NCI-H1048 (cell line): ENCODE data around the gene SUOX.
"Not testable (repeated sequence)": the region's sequence is repeated elsewhere in the genome, so short reads cannot be mapped to it uniquely, and the experiment has no call there.

Experiments used
- DNase-seq: peaks from one replicate; lab custom pipeline; 2025; lab: John Stamatoyannopoulos, UW

SUOX gene

DNA sequence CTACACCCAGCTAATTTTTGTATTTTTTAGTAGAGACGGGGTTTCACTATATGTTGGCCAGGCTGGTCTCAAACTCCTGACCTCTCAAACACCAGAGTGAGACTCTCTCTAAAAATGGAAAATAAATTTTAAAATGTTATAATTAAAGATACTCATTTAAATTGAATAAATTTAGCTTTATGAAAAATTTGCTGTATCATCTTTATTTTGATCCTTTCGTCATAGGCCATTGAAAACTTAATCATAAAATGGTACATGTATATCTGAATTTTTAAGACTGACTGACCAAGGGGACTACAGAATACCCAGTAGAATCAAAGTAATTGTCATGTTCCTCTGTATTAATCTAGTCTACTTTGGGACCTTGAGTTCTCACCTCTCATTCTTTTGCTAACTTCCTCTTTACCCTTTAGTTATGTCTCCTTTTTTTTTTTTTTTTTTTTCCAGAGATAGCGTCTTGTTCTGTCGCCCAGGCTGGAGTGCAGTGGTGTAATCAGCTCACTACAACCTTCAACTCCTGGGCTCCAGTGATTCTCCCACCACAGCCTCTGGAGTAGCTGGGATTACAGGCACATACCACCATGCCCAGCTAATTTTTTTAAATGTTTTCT is 13.7 kb upstream of the SUOX start:
- no peak for DNase-seq

DNA sequence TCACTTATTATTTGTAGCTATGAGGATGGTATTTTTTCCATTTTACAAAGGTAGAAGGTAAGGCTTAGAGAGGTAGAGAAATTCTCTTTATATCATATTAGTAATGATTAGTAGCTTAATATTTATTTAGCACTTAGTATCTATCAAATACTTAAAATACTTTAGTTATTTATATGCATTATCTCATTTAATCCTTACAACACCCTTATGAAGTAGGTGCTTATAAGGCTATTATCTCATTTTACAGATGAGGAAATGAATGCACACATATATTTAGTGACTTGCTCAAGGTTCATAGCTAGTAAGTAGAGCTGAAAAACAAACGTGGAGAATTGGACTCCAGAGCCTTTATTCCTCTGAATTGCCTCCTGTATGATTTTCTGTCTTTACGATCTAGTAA is 12.2 kb upstream of the SUOX start:
- no peak for DNase-seq

DNA sequence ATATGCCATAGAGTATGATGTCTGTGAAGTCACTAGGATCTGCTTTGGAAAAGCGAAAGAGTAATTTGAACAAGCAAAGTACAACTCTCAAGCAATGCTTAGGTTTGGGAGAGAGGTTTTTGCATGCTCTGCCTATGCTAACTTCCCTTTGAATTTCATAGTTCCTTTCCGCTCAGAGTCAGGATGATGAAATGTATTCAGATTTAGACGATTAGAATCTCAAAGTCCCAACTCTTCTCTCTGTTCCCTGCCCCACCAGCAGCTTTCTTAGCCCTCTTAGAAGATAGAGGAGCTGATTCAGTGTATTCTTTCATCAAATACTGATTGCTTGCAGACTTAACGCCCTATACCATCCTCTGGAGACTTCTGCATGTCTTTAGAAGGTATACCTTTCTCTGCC is 11.7 kb upstream of the SUOX start:
- no peak for DNase-seq

DNA sequence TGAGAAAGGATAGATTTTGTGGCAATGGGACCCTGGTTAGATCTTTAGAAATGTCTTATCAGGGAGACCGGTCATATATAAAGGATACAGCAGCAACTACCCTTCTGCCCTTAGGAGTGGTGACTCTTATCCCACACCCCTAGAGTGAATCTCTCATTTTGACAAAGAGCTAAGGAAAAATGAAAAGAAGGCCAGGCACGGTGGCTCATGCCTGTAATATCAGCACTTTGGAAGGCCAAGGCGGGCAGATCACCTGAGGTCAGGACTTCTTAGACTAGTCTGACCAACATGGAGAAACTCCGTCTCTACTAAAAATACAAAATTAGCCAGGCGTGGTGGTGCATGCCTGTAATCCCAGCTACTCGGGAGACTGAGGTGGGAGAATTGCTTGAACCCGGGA is 11.1 kb upstream of the SUOX start:
- not testable (repeated sequence) for DNase-seq

DNA sequence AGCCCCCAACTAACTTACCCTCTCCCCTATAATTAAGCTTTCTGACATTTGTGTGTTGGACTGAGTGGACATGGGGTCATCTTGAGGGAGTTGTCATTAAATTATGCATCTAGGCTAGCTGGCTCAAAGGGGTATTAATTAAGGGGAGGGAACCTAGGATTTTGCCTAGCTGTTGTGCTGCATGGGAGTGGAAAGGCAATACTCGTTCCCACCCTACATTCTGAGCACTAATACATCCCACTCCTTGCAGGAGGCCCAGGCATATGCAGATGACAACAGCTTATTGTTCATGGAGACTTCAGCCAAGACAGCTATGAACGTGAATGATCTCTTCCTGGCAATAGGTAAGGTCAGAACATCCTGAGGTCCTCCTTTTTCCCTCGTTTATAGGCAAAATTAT is 6.0 kb upstream of the SUOX start:
- DNase-seq: no peak

DNA sequence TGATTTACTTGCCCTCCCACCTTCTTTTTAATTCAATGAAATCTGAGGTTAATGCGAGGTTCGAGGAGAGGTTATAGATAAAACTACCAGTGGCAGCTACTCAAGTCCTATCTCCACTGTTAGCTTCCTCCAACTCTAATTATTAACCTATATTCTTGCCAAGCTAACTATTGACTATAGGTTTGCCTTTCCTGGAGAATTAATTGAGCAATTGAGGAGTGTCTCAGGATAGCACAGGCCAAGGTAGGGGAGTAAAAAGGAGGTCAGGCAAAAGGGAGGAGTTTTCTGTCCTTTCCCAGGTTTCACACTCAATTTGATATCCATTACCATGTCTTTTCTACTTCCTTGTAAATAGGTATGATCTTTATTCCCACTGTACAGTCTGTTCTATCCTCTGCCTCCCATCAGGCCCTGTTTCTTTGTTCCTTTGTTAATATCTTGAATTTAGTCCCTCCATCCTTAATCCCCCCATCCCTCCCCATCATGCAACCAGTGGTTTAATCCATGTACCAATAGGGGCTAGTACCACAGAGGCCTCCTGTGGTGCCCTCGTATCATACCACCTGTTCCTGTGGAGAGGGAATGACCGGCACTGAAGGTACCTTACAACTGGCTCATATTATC is 3.7 kb upstream of the SUOX start:
- DNase-seq: no peak

DNA sequence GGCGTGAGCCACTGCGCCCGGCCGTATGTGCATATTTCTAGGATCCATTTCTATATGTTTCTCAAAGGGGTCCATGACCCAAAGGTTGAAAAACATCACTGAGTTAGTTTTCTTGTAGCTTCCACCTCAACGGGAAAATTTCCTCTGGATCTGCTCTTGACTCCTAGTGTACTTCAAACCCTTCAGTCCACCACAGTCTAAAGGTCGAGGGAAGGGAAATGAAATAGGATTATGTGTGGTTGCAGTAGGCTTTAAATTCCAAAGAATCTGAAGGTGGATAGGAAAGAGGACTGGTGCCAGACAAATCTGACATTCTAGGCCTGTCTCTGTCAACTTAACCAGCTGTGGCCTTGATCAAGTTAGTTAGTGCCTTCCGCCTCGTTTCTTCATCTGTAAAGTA is 1.7 kb upstream of the SUOX start:
- no peak for DNase-seq

DNA sequence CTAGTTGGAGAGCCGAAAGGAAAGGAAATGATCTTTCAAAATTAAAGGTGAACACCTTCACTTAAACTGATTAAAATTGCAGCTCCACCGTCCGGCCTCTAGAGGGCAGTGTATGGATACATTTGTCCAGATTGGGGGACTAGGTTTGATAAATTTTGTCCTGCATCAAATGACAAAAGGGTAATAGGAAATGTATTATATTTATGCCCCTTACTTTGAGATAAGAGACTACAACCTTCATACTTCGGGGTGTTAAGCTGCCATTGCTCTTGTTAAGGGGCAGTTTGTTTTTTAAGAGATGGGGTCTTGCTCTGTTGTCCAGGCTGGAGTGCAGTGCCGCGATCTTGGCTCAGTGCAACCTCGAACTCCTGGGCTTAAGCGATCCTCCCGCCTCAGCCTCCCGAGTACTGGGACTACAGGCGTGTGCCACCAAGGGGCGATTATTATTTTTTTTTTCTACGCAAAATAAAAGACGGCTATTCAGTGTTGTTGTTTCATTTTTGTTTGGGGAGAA is 818 bp upstream of the SUOX start:
- no peak for DNase-seq

DNA sequence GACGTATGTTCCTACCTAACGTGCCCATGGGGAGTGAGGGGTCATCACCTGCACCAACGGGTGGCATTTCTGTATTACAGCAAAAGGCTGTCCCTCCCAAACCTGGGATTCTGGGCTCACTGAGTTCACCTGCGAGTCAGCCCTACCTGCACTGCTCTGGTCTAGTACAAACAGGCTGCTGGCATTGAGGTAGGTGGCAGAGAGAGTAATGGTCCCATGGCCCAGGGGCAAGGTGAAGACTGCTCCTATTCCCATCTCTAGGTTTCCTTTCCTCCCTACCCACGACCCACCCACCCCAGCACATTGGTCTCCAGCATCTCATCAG is 421 bp downstream of the SUOX start:
- DNase-seq: no peak

DNA sequence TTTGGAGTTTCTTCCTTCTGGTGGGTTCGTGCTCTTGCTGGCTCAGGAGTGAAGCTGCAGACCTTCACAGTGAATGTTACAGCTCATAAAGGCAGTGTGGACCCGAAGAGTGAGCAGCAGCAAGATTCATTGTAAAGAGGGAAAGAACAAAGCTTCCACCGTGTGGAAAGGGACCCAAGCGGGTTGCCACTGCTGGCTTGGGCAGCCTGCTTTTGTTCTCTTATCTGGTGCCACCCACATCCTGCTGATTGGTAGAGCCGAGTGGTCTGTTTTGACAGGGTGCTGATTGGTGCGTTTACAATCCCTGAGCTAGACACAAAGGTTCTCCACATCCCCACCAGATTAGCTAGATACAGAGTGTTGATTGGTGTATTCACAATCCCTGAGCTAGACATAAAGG is 2.4 kb downstream of the SUOX start:
- not testable (repeated sequence) for DNase-seq

DNA sequence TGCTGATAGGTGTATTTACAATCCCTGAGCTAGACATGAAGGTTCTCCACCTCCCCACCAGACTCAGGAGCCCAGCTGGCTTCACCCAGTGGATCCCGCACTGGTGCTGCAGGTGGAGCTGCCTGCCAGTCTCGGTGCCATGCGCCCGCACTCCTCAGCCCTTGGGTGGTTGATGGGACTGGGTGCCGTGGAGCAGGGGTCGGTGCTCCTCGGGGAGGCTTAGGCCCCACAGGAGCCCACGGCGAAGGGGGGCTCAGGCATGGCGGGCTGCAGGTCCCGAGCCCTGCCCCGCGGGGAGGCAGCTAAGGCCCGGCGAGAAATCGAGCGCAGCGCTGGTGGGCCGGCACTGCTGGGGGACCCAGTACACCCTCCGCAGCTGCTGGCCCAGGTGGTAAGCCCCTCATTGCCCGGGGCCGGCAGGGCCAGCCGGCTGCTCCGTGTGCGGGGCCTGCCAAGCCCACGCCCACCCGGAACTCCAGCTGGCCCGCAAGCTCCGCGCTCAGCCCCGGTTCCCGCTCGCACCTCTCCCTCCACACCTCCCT is 3.0 kb downstream of the SUOX start:
- DNase-seq: not testable (repeated sequence)

DNA sequence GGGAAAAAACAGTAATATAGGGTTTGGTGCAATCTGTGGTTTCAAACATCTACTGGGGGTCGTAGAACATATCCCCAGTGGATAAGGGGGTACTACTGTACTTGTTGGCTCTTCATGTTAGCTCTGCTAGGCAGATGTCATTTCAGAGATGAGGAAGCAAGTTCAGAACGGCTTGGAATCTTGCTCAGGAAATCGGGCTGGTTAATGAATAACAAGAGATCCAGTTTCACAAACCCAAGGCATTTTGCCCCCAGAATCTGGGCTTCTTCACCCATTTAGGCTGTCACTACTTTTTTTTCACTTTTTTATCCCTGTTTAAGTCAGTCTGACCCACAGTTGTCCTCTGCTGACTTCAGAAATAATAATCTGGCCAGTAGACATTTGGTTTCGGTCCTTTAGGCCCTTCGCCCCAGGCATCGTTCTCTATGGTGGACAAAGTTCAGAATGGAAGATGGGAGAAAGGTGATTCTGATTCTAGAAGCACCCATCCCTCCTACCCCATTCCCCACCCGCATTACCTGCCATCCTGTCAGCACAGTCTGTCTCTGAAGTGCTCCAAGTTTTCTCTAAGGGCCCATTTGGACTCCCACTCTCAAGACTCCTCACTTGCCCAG is 4.5 kb downstream of the SUOX start:
- no peak for DNase-seq

DNA sequence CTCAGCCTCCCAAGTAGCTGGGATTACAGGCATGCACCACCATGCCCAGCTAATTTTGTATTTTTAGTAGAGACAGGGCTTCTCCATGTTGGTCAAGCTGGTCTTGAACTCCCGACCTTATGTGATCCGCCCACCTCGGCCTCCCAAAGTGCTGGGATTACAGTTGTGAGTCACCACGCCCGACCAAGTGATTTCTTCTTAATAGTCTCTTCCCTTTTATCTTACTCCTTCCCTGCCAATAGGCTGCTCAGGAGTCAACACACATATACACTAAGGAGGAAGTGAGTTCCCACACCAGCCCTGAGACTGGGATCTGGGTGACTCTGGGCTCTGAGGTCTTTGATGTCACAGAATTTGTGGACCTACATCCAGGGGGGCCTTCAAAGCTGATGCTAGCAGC is 6.3 kb downstream of the SUOX start:
- DNase-seq: not testable (repeated sequence)

DNA sequence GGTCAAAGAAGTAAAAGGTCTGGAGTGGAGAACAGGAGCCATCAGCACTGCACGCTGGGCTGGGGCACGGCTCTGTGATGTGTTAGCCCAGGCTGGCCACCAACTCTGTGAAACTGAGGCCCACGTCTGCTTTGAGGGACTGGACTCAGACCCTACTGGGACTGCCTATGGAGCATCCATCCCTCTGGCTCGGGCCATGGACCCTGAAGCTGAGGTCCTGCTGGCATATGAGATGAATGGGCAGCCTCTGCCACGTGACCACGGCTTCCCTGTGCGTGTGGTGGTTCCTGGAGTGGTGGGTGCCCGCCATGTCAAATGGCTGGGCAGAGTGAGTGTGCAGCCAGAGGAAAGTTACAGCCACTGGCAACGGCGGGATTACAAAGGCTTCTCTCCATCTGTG is 7.1 kb downstream of the SUOX start:
- no peak for DNase-seq

DNA sequence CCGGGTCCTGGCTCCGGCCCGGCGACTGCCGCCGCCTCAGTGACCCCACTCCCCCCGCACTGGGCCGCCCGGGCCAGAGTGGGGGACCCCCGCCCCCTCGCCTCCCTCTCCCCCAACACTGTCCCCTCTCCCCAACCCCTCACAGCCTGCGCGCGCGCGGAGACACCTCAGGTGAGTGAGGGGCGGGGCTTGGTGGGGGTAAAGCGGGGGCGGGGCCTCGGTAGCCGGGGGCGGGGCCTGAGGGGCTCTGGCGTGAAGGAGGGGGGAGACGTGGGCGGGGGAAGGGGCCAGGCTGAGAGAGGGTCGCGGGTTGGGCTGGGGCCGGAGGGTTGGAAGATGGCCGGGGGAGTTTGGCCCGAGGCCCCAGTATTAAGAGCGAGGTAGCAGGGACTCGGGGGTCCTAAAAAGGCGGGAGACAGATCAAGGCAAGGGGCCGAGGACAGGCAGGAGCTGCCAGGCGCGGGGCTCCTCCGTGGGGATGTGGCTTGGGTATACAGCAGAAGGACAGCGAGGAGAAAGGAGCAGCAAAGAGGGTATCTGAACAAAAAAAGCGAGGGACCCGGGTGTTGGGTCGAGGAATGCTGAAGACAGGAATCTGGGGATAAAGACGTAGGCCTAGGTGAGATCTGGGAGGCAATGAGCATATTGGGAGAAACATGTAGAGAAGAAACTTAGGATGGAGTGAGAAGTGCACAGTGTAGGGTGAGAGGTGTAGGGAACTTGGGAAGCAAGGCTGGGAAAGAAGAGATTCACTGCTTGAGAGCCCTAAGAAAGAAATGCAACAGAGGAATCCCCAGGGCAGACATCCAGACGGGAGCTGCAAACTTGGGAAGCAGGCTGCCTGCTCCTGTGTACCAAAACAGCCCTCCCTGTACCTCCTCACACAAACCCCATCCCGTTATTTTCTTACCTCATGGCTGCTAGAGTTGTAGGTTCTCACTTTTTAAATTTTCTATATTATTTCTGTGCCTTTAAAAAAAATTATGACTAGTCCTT is 10.8 kb downstream of the SUOX start:
- no peak for DNase-seq

DNA sequence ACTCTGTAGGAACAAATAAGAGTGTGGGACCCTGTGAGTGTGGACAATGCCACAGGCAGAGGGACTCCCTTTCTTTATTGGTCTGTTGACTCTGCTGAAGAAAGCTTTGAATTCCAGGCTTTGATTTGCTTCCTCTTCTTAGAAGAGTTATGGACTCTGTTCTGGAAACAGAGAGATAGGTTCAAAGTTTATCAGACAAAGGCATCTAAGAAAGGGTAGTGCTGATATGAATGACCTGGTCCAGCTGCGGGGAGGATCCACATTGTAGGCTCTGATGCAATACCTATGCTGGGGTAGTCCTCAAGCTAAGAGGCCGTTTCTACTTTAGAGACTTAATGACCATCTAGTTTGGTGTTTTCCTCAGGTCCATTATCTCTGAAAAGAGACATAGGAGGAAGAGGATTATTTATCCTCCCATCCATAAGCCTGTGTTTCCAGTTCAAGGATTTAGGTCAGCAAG is 13.1 kb downstream of the SUOX start:
- no peak for DNase-seq

DNA sequence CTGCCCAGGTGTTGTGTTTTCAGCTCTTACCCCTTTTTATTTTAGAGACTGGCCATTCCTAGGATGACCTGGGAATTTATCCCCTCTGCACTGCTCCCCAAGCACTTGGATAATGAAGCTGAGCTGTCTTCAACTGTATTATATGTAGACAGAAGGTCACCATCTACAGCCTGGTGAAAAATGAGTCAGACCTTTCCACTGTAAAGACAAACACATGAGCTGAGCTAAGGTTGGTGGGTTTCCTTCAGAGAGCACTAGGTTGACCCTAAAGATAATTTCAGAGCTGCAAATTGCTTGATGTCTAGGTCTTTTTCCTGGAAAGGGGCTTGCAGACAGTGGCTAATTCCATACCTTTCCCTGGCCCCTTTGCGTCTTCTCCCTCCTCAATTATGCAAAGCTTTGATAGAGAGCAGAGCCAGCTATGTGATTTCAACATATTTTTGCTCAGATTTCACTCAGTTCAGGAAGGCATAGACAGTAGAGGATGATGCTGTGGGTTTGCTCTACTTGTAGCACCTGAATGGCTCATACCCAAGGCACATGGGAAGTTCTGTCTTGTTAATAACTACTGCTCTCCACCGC is 14.5 kb downstream of the SUOX start:
- no peak for DNase-seq

DNA sequence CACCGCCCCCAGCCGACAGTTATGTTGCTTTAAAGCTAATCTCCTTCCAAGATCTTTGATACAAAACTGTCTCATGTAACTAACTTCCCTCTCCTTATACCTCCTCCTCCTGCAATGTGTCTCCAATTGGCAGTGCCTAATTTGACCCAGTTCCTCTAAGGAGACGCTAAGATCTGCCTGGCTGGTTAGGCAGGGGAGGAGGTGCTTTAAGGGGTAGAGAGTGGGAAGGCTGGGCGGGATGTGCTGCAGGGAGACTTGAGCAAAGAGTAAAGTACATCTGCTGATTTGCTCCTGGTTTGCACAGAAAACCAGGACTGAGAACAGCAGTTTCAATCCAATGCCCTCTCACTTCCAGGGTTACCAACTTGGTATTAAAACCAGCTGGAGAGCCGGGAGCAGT is 16.4 kb downstream of the SUOX start:
- no peak for DNase-seq

DNA sequence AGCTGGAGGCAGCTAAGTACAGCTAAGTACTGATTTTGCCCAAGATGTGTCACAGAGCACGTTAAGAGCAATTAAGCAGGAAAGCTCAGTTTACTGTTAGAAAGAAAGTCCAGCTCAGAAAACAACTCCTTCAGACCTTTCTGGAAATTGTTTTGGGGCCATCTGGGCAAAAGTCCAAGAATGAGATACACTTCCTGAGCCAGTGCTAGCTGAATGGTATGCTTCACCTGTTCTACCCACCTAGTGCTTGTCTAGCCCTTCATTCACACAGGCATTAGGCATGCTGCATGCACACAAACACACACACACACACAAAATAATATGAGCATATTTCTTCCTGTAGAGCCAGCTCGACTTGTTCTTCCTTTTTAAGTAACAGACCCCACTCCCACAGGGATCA is 17.1 kb downstream of the SUOX start:
- no peak for DNase-seq

DNA sequence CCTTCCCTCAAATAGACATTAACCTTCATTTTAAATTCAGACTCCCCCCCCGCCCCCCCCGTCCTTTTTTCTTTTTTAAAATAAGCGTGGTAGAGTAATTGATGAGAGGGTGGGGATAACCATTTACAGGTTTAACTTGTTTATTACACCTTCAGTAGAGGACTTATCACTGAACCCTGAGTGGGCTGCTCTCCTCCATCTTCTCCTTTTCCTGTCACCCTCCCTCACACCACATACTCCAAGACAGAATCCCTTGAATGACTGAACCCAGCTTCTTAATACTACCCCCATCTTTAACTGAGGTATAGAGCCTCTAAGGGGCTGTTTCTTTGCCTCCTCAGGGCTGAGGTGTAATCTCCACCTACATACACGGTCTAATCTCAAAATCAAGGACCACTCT is 20.1 kb downstream of the SUOX start:
- no peak for DNase-seq

DNA sequence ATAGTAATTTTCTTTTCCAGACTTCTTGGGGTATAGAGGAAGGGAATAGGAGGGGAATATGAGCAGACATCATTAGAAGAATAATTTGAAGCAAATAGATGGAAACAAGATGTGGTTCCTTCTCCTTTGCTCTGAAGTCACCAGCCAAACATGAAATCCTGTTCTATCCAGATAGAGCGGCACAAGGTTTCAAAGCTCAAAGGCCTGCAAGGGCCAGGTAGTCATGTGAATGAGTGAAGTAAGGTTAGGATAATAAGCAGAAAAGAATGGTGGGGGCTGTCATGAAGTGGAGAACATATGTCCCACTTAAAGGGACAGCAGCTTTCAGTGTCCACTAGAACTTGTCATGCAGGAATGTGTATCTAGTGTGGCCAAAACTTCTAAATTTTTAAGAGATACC is 21.3 kb downstream of the SUOX start:
- DNase-seq: no peak
